ENCODE data around the gene SUSD6. TPM values are rescaled to one million over a fixed set of nuclear protein-coding genes. Genes with fewer than 3 reads are reported as not detected.
A peak's percentile ranks its signal among the peaks of the same experiment; 100 is the strongest.
"Not testable (repeated sequence)": the region's sequence is repeated elsewhere in the genome, so short reads cannot be mapped to it uniquely, and the experiment has no call there.

SUSD6 gene
- total RNA-seq, 3 donors from 2014 or later, result 97.4 to 108 (median 103) TPM

GRCh38 chr14:69713209-69713781 lies 101.9 kb downstream of the SUSD6 start:
- H3K27me3 Mint-ChIP-seq (ENCODE audit: low read depth), result no peaks in the 10 kb centered on the region

GRCh38 chr14:69713993-69714679 lies 102.7 kb downstream of the SUSD6 start:
- Mint-ChIP-seq H3K4me1 (ENCODE audit: low read depth) (peaks cover 51% of the 10 kb centered on the region), H3K36me3 (ENCODE audit: insufficient read depth) (peaks cover 34% of the 10 kb centered on the region), H3K27me3 (ENCODE audit: low read depth) (no peaks in the 10 kb centered on the region), H3K4me3 (no peak overlapping the region), H3K9me3 (no peaks in the 10 kb centered on the region)
- ATAC-seq (no peak), DNase-seq (no peak)

More at GRCh38 chr14:69713209-69713781, 101.9 kb downstream of the SUSD6 start:
- Mint-ChIP-seq H3K36me3 (ENCODE audit: insufficient read depth) (peaks cover 39% of the 10 kb centered on the region), H3K9me3 (no peaks in the 10 kb centered on the region), H3K4me1 (ENCODE audit: low read depth) (peaks cover 54% of the 10 kb centered on the region), H3K4me3 (no peak overlapping the region)
- no peak for DNase-seq
- ATAC-seq, result no peak

GRCh38 chr14:69715725-69716477 lies 104.5 kb downstream of the SUSD6 start:
- Mint-ChIP-seq H3K4me3 (no peak overlapping the region), H3K36me3 (ENCODE audit: insufficient read depth) (peaks cover 23% of the 10 kb centered on the region), H3K4me1 (ENCODE audit: low read depth) (peaks cover 46% of the 10 kb centered on the region), H3K9me3 (no peaks in the 10 kb centered on the region), H3K27me3 (ENCODE audit: low read depth) (no peaks in the 10 kb centered on the region)
- ATAC-seq, result peak in 1 of 2 donors; percentile 18
- DNase-seq, result no peak

DNA sequence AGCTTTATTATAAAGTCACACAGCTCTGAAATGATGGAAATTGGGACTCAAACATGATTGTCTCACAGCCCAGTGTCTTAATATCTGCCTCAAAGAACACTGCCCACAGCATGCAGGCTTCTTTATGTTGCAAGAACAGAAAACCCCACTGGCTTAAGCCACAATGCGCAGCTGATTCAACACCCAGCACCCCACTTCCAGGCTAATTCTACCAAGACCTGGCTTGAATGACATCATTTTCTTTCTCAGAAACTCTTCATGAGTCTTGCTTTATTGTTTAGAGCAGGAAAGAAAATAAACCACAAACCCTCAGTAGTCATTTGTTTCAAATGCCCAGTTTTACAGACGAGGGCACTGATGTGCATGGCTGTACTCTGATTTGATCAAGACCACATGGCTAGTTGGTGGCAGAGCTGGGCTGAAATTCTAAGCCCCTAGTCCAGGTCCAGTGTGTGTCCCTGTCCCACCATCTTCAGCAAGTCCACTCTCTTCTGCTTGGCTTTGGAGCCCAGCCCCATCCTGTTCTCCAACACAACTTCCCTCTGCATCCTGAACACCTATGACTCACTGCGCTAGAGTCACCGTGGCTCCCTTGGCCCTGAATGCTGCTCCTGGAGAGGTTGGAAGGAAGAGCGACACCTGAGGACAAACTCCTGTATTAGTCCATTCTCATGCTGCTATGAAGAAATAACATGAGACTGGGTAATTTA lies 105.2 kb downstream of the SUSD6 start:
- ATAC-seq, result peak; percentile 66 to 71
- peak; percentile 20 for DNase-seq
- Mint-ChIP-seq H3K4me1 (ENCODE audit: low read depth) (peaks cover 42% of the 10 kb centered on the region), H3K36me3 (ENCODE audit: insufficient read depth) (peaks cover 16% of the 10 kb centered on the region), H3K9me3 (no peaks in the 10 kb centered on the region), H3K4me3 (no peak overlapping the region), H3K27me3 (ENCODE audit: low read depth) (no peaks in the 10 kb centered on the region)

- peaks cover 28% of the 10 kb centered on the region for H3K4me1 Mint-ChIP-seq (ENCODE audit: low read depth)
- H3K9me3 Mint-ChIP-seq; DNase-seq; H3K4me3 Mint-ChIP-seq; H3K27me3 Mint-ChIP-seq (ENCODE audit: low read depth); ATAC-seq; H3K36me3 Mint-ChIP-seq (ENCODE audit: insufficient read depth): not testable (repeated sequence)
These were observed 107.2 kb downstream of the SUSD6 start for GRCh38 chr14:69718614-69719013.

DNA sequence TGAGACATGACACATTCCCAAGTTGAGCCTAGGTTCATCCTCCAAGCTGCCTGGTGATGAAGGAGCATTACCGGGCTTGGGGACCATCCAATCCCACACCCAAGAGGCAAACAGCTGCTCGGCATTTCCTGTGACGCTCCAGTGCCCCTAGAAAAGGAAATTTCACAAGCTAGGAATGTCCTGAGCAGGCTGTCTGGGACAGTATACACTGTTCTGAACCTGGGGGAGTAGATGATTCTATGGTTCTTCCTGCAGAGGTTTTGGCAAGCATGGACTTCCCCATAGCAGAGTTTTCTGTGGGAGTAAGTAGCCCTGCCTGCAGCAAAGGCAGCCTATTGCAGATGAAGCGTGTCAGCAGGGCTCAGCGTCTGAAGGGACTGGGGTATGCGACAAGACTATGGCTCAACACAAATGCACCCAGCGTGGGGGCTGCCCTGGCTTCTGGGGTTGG lies 108.1 kb downstream of the SUSD6 start:
- H3K9me3 Mint-ChIP-seq, result no peaks in the 10 kb centered on the region
- no peak for ATAC-seq
- no peak overlapping the region for H3K4me3 Mint-ChIP-seq
- peaks cover 7% of the 10 kb centered on the region for H3K36me3 Mint-ChIP-seq (ENCODE audit: insufficient read depth)
- no peak for DNase-seq
- H3K27me3 Mint-ChIP-seq (ENCODE audit: low read depth), result no peaks in the 10 kb centered on the region
- H3K4me1 Mint-ChIP-seq (ENCODE audit: low read depth), result peaks cover 22% of the 10 kb centered on the region

DNA sequence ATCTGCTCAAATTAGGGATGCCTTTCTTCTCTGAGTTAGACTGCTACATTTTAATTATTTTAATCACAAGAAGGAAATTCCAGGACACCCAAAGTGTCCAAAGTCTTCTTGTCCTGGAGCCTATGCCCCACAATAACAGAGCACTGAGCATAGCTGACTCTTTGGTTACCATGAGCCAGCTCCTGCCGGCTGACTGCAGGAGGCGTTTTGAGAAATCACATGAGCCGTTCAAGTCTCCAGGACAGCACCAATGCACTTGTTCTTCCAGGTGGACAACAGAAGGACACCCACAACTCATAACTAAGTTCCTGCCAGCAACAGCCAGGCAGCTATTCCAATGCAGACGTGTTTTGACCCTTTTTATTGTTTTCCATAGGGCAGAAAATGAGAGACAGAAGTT lies 109.5 kb downstream of the SUSD6 start:
- Mint-ChIP-seq H3K4me3 (no peak overlapping the region), H3K9me3 (no peaks in the 10 kb centered on the region), H3K4me1 (ENCODE audit: low read depth) (peaks cover 19% of the 10 kb centered on the region), H3K27me3 (ENCODE audit: low read depth) (no peaks in the 10 kb centered on the region), H3K36me3 (ENCODE audit: insufficient read depth) (peaks cover 3% of the 10 kb centered on the region)
- DNase-seq, result no peak
- no peak for ATAC-seq

DNA sequence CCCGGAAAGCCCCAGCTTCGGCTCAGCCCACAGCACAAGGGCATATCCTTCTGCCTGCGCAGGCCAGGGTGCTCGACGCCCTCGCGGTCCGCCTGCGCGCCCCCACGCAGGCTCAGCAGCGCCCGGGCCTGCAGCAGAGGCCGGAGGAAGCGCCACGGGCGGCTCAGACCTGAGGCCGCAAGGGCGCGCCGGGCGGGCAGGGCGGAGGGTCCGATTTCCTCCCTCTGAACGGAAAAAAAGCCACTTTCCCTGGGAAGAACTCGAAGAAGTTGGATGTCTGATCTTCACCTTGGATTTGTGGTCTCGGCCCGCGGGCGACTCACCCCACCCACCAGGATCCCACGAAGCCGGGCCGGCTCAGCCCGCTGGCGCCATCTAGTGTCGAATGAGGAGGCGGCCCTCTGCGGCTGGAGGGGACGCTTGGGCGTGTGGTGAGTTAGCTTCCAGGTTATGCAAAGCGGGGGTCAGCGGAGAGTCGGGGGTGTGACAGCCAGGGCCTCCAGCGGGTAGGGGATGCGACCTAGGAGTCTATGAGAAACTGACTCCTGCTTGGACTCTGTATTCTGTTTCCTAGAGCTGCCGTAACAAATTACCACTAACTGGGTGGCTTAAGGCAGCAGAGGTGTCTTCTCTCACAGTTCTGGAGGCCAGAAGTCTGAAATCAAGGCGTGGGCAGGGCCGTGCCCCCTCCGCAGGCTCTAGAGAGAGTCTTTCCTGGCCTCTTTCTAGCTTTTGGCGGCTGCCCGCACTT lies 115.5 kb downstream of the SUSD6 start:
- Mint-ChIP-seq H3K27me3 (ENCODE audit: low read depth) (no peaks in the 10 kb centered on the region), H3K9me3 (no peaks in the 10 kb centered on the region), H3K4me3 (peak overlapping the region; percentile 72), H3K36me3 (ENCODE audit: insufficient read depth) (no peaks in the 10 kb centered on the region), H3K4me1 (ENCODE audit: low read depth) (peaks cover 17% of the 10 kb centered on the region)
- peak; percentile 91 to 93 for ATAC-seq
- peak; percentile 86 for DNase-seq

- Mint-ChIP-seq H3K27me3 (ENCODE audit: low read depth) (no peaks in the 10 kb centered on the region), H3K4me1 (ENCODE audit: low read depth) (peaks cover 17% of the 10 kb centered on the region), H3K4me3 (no peak overlapping the region), H3K9me3 (no peaks in the 10 kb centered on the region), H3K36me3 (ENCODE audit: insufficient read depth) (no peaks in the 10 kb centered on the region)
- no peak for ATAC-seq
- no peak for DNase-seq
These were observed 116.5 kb downstream of the SUSD6 start for GRCh38 chr14:69727860-69728259.

- DNase-seq, H3K4me3 Mint-ChIP-seq: not testable (repeated sequence)
These were observed 120.7 kb downstream of the SUSD6 start for GRCh38 chr14:69731919-69732598.

GRCh38 chr14:69736405-69736804 lies 125.0 kb downstream of the SUSD6 start:
- H3K27me3 Mint-ChIP-seq (ENCODE audit: low read depth); ATAC-seq; DNase-seq; H3K36me3 Mint-ChIP-seq (ENCODE audit: insufficient read depth); H3K9me3 Mint-ChIP-seq; H3K4me3 Mint-ChIP-seq; H3K4me1 Mint-ChIP-seq (ENCODE audit: low read depth): not testable (repeated sequence)

More at GRCh38 chr14:69731919-69732598, 120.7 kb downstream of the SUSD6 start:
- H3K27me3 Mint-ChIP-seq (ENCODE audit: low read depth); H3K36me3 Mint-ChIP-seq (ENCODE audit: insufficient read depth); H3K4me1 Mint-ChIP-seq (ENCODE audit: low read depth); H3K9me3 Mint-ChIP-seq; ATAC-seq: not testable (repeated sequence)

GRCh38 chr14:69741055-69741454 lies 129.7 kb downstream of the SUSD6 start:
- peaks cover 2% of the 10 kb centered on the region for H3K36me3 Mint-ChIP-seq (ENCODE audit: insufficient read depth)

DNA sequence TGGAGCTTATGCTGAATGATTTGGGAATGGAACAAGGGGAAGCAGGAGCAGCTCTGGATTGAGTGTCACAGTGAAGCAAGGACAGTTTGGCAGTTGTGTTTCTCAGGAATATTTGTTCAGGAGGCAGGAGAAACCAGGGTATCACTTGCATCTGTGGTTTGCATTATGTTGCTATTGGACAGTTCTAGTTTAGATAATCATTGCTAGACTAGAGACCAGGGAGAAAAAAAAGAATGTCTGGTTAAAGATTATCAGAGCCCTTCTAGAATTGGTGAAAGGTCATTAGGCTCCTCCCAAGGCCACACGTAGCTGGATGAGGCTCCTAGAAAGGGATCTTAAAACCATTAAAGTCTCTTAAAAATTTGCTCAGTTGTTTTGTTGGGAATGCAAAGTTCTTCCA lies 138.6 kb downstream of the SUSD6 start:
- DNase-seq (no peak), ATAC-seq (no peak)
- Mint-ChIP-seq H3K4me1 (ENCODE audit: low read depth) (peaks cover 6% of the 10 kb centered on the region), H3K4me3 (no peak overlapping the region), H3K9me3 (no peaks in the 10 kb centered on the region), H3K36me3 (ENCODE audit: insufficient read depth) (no peaks in the 10 kb centered on the region), H3K27me3 (ENCODE audit: low read depth) (no peaks in the 10 kb centered on the region)

More at GRCh38 chr14:69741055-69741454, 129.7 kb downstream of the SUSD6 start:
- no peak for ATAC-seq
- Mint-ChIP-seq H3K4me1 (ENCODE audit: low read depth) (peaks cover 2% of the 10 kb centered on the region), H3K4me3 (no peak overlapping the region), H3K27me3 (ENCODE audit: low read depth) (peaks cover 4% of the 10 kb centered on the region), H3K9me3 (peaks cover 3% of the 10 kb centered on the region)
- no peak for DNase-seq

All from activated T-cell treated with anti-CD3 and anti-CD28 coated beads, Interleukin-2, amount 50 U/mL, for 4 hours (primary cell).